ENCODE data around the gene SECISBP2. TPM values are rescaled to one million over a fixed set of nuclear protein-coding genes. Genes with fewer than 3 reads are reported as not detected.

SECISBP2 gene
- polyA plus RNA-seq, 1 donor (not counting 4 experiments of a cell fraction or from before 2014, with no cell fraction given), result 24.3 TPM

GRCh38 chr9:89372979-89373378, 54.7 kb downstream of the SECISBP2 start:
- H3K36me3 ChIP-seq (ENCODE audit: control insufficient read depth in 2 of 2, extremely low read depth in 1 of 2, insufficient read depth in 2 of 2, low read length in 2 of 2), result no peaks in the 10 kb centered on the region
- no peak overlapping the region for H3K27ac ChIP-seq (ENCODE audit: control insufficient read depth, insufficient read depth, low read length)
- TF ChIP-seq, protein P1, sequence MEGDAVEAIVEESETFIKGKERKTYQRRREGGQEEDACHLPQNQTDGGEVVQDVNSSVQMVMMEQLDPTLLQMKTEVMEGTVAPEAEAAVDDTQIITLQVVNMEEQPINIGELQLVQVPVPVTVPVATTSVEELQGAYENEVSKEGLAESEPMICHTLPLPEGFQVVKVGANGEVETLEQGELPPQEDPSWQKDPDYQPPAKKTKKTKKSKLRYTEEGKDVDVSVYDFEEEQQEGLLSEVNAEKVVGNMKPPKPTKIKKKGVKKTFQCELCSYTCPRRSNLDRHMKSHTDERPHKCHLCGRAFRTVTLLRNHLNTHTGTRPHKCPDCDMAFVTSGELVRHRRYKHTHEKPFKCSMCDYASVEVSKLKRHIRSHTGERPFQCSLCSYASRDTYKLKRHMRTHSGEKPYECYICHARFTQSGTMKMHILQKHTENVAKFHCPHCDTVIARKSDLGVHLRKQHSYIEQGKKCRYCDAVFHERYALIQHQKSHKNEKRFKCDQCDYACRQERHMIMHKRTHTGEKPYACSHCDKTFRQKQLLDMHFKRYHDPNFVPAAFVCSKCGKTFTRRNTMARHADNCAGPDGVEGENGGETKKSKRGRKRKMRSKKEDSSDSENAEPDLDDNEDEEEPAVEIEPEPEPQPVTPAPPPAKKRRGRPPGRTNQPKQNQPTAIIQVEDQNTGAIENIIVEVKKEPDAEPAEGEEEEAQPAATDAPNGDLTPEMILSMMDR (optimal IDR thresholded peaks at IDR 0.05 in 1 of 3, IDR thresholded peaks at IDR 0.05 in 1 of 3, conservative IDR thresholded peaks at IDR 0.05 in 1 of 3; ENCODE audit: extremely low read depth in 1 of 3, insufficient read depth in 2 of 3, low read length in 3 of 3), result no peak
- H3K4me1 ChIP-seq (ENCODE audit: control insufficient read depth, extremely low read depth, insufficient read depth, low read length), result no peaks in the 10 kb centered on the region
- FAIRE-seq, result no peak
- H4K20me1 ChIP-seq (ENCODE audit: control insufficient read depth, extremely low read depth, insufficient read depth, low read length), result no peaks in the 10 kb centered on the region
- no peaks in the 10 kb centered on the region for H3K9me1 ChIP-seq (ENCODE audit: control insufficient read depth, extremely low read depth, insufficient read depth, low read length)
- DNase-seq (ENCODE audit: low read depth, low spot score), result no peak
- no peak overlapping the region for H3K4me3 ChIP-seq (ENCODE audit: control insufficient read depth in 2 of 3, extremely low read depth in 1 of 3, insufficient read depth in 2 of 3, low read depth in 1 of 3, low read length in 3 of 3)
- no peak overlapping the region for H2AFZ ChIP-seq (ENCODE audit: control insufficient read depth, low read length)
- no peak overlapping the region for H3K9ac ChIP-seq (ENCODE audit: control insufficient read depth, extremely low read depth, insufficient read depth, low read length)
- dilution Hi-C loops (cut with MboI; ENCODE audit: extremely low pct_ligation_motif_present, low sequenced_read_pairs), result no loop called here
- H3K9me3 ChIP-seq (ENCODE audit: control insufficient read depth, low read depth, low read length), result no peaks in the 10 kb centered on the region
- no peaks in the 10 kb centered on the region for H3K79me2 ChIP-seq (ENCODE audit: control insufficient read depth, insufficient read depth, low read length)
- H3K27me3 ChIP-seq (ENCODE audit: control insufficient read depth, extremely low read depth, insufficient read depth, low read length), result no peaks in the 10 kb centered on the region
- H3K4me2 ChIP-seq (ENCODE audit: control insufficient read depth, extremely low read depth, insufficient read depth, low read depth, low read length), result no peak overlapping the region

GRCh38 chr9:89374176-89374575, 55.9 kb downstream of the SECISBP2 start:
- dilution Hi-C loops (cut with MboI; ENCODE audit: extremely low pct_ligation_motif_present, low sequenced_read_pairs), result no loop called here
- FAIRE-seq, result no peak
- Histone ChIP-seq H3K4me3 (ENCODE audit: control insufficient read depth in 2 of 3, extremely low read depth in 1 of 3, insufficient read depth in 2 of 3, low read depth in 1 of 3, low read length in 3 of 3) (no peak overlapping the region), H3K4me2 (ENCODE audit: control insufficient read depth, extremely low read depth, insufficient read depth, low read depth, low read length) (no peak overlapping the region), H3K4me1 (ENCODE audit: control insufficient read depth, extremely low read depth, insufficient read depth, low read length) (no peaks in the 10 kb centered on the region), H3K36me3 (ENCODE audit: control insufficient read depth in 2 of 2, extremely low read depth in 1 of 2, insufficient read depth in 2 of 2, low read length in 2 of 2) (no peaks in the 10 kb centered on the region), H4K20me1 (ENCODE audit: control insufficient read depth, extremely low read depth, insufficient read depth, low read length) (no peaks in the 10 kb centered on the region), H3K9me3 (ENCODE audit: control insufficient read depth, low read depth, low read length) (no peaks in the 10 kb centered on the region), H3K27me3 (ENCODE audit: control insufficient read depth, extremely low read depth, insufficient read depth, low read length) (no peaks in the 10 kb centered on the region), H3K27ac (ENCODE audit: control insufficient read depth, insufficient read depth, low read length) (no peak overlapping the region), H2AFZ (ENCODE audit: control insufficient read depth, low read length) (no peak overlapping the region), H3K79me2 (ENCODE audit: control insufficient read depth, insufficient read depth, low read length) (no peaks in the 10 kb centered on the region), H3K9me1 (ENCODE audit: control insufficient read depth, extremely low read depth, insufficient read depth, low read length) (no peaks in the 10 kb centered on the region), H3K9ac (ENCODE audit: control insufficient read depth, extremely low read depth, insufficient read depth, low read length) (no peak overlapping the region)
- no peak for DNase-seq (ENCODE audit: low read depth, low spot score)
- TF ChIP-seq, protein P1 (optimal IDR thresholded peaks at IDR 0.05 in 1 of 3, IDR thresholded peaks at IDR 0.05 in 1 of 3, conservative IDR thresholded peaks at IDR 0.05 in 1 of 3; ENCODE audit: extremely low read depth in 1 of 3, insufficient read depth in 2 of 3, low read length in 3 of 3), result no peak
- no peak for TF ChIP-seq EZH2 (IDR thresholded peaks at IDR 0.05; ENCODE audit: low read length)
